Stimulated activated CD8-positive, alpha-beta memory T cell treated with anti-CD3 and anti-CD28 coated beads, Interleukin-4, amount 100 ng/mL, for 4 hours (primary cell): Measurements from ENCODE around the gene NME9.

ENCODE experiments used
- DNase-seq, 2 donors: peaks; one replicate each; pipeline ENCODE4 v3.0.0-alpha.2; 2020; ENCODE audit warnings: low read depth in 2 of 2, low spot score in 1 of 2

Gene NME9

GRCh38 chr3:138336454-138336999, 6.9 kb upstream of the NME9 start:
- DNase-seq, result no peak

- DNase-seq, result no peak
Observed at GRCh38 chr3:138334608-138335007, 5.0 kb upstream of the NME9 start.

GRCh38 chr3:138332472-138333073, 2.9 kb upstream of the NME9 start:
- DNase-seq, result no peak

GRCh38 chr3:138331143-138331894, 1.7 kb upstream of the NME9 start:
- no peak for DNase-seq

- no peak for DNase-seq
Observed at GRCh38 chr3:138329984-138330293, 288 bp upstream of the NME9 start.

- DNase-seq, result no peak
Observed at GRCh38 chr3:138328341-138328740, 1.3 kb downstream of the NME9 start.

- no peak for DNase-seq
Observed at GRCh38 chr3:138327831-138328230, 1.8 kb downstream of the NME9 start.

- DNase-seq, result no peak
Observed at GRCh38 chr3:138326866-138327595, 2.6 kb downstream of the NME9 start.

GRCh38 chr3:138325990-138326389, 3.7 kb downstream of the NME9 start:
- DNase-seq, result no peak

GRCh38 chr3:138323971-138324370, 5.7 kb downstream of the NME9 start:
- DNase-seq, result no peak

- DNase-seq, result no peak
Observed at GRCh38 chr3:138317687-138318086, 12.0 kb downstream of the NME9 start.

- DNase-seq, result no peak
Observed at GRCh38 chr3:138314751-138315150, 14.9 kb downstream of the NME9 start.

GRCh38 chr3:138310494-138310893, 19.2 kb downstream of the NME9 start:
- DNase-seq, result no peak

GRCh38 chr3:138308783-138309182, 20.9 kb downstream of the NME9 start:
- DNase-seq, result no peak

GRCh38 chr3:138307899-138308298, 21.8 kb downstream of the NME9 start:
- no peak for DNase-seq

- DNase-seq, result no peak
Observed at GRCh38 chr3:138303474-138303873, 26.2 kb downstream of the NME9 start.

GRCh38 chr3:138300647-138301046, 29.0 kb downstream of the NME9 start:
- no peak for DNase-seq

GRCh38 chr3:138297876-138298275, 31.8 kb downstream of the NME9 start:
- no peak for DNase-seq

- DNase-seq, result no peak
Observed at GRCh38 chr3:138297059-138297607, 32.5 kb downstream of the NME9 start.

- DNase-seq, result no peak
Observed at GRCh38 chr3:138296639-138297038, 33.0 kb downstream of the NME9 start.

- no peak for DNase-seq
Observed at GRCh38 chr3:138289701-138290100, 40.0 kb downstream of the NME9 start.

- DNase-seq, result no peak
Observed at GRCh38 chr3:138289260-138289659, 40.4 kb downstream of the NME9 start.
